ENCODE data around the gene ANXA3.

GRCh38 chr4:78527555-78527954 lies 24.0 kb upstream of the ANXA3 start:
- TF ChIP-seq ESRRA (CRISPR knock-in tag; IDR thresholded peaks at IDR 0.05; ENCODE audit: borderline replicate concordance) (no peak), CBFB (CRISPR knock-in tag; IDR thresholded peaks at IDR 0.05; ENCODE audit: low read depth) (no peak), CTCF (IDR thresholded peaks at IDR 0.05) (no peak), ATF2 (CRISPR knock-in tag; IDR thresholded peaks at IDR 0.05; ENCODE audit: borderline replicate concordance, low read depth) (no peak), ATF3 (CRISPR knock-in tag; conservative IDR thresholded peaks at IDR 0.05) (no peak), MAX (CRISPR knock-in tag; IDR thresholded peaks at IDR 0.05) (no peak), TP53 (CRISPR knock-in tag; IDR thresholded peaks at IDR 0.05) (no peak), CREB1 (CRISPR knock-in tag; IDR thresholded peaks at IDR 0.05) (no peak), NFATC4 (CRISPR knock-in tag; IDR thresholded peaks at IDR 0.05) (no peak)
